ENCODE measurements around the gene HVCN1.

GRCh38 chr12:110702081-110702480 is 13.2 kb upstream of the HVCN1 start:
- TF ChIP-seq, protein P1, sequence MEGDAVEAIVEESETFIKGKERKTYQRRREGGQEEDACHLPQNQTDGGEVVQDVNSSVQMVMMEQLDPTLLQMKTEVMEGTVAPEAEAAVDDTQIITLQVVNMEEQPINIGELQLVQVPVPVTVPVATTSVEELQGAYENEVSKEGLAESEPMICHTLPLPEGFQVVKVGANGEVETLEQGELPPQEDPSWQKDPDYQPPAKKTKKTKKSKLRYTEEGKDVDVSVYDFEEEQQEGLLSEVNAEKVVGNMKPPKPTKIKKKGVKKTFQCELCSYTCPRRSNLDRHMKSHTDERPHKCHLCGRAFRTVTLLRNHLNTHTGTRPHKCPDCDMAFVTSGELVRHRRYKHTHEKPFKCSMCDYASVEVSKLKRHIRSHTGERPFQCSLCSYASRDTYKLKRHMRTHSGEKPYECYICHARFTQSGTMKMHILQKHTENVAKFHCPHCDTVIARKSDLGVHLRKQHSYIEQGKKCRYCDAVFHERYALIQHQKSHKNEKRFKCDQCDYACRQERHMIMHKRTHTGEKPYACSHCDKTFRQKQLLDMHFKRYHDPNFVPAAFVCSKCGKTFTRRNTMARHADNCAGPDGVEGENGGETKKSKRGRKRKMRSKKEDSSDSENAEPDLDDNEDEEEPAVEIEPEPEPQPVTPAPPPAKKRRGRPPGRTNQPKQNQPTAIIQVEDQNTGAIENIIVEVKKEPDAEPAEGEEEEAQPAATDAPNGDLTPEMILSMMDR (IDR thresholded peaks at IDR 0.05) = no peak
- no peak for TF ChIP-seq POLR2A (IDR thresholded peaks at IDR 0.05)
